ENCODE measurements around the gene IPCEF1.

DNA sequence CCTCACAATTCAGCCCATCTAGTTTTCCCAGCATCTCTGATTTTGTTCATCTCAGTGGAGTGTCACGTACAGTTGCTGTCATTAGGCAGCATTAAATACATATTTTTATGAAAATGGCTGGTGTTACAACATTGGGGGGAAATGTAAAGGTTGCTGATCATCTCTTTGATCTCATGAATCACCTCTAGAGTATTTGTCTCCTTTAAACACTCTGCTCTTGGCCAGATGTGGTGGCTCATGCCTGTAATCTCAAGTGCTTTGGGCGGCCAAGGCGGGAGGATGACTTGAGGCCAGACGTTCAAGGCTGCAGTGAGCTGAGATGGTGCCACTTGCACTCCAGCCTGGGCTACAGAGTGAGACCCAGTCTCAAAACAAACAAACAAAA, 128.1 kb downstream of the IPCEF1 start:
- TF ChIP-seq JUND (IDR thresholded peaks at IDR 0.05; ENCODE audit: low read length) (no peak), CHD2 (IDR thresholded peaks at IDR 0.05; ENCODE audit: low read length) (no peak), FOSL1 (IDR thresholded peaks at IDR 0.05; ENCODE audit: insufficient read depth, low read depth, low read length) (no peak), TEAD4 (IDR thresholded peaks at IDR 0.05; ENCODE audit: low read depth, low read length) (no peak), EGR1 (IDR thresholded peaks at IDR 0.05; ENCODE audit: borderline replicate concordance, low read depth, low read length) (no peak)
- TF ChIP-seq, protein P1, sequence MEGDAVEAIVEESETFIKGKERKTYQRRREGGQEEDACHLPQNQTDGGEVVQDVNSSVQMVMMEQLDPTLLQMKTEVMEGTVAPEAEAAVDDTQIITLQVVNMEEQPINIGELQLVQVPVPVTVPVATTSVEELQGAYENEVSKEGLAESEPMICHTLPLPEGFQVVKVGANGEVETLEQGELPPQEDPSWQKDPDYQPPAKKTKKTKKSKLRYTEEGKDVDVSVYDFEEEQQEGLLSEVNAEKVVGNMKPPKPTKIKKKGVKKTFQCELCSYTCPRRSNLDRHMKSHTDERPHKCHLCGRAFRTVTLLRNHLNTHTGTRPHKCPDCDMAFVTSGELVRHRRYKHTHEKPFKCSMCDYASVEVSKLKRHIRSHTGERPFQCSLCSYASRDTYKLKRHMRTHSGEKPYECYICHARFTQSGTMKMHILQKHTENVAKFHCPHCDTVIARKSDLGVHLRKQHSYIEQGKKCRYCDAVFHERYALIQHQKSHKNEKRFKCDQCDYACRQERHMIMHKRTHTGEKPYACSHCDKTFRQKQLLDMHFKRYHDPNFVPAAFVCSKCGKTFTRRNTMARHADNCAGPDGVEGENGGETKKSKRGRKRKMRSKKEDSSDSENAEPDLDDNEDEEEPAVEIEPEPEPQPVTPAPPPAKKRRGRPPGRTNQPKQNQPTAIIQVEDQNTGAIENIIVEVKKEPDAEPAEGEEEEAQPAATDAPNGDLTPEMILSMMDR (IDR thresholded peaks at IDR 0.05; ENCODE audit: control extremely low read depth in 1 of 3, insufficient read depth in 1 of 3, low read depth in 1 of 3, low read length in 3 of 3) = no peak
